HG03108 (cell line): ENCODE results near the gene SEMA3D.

Source experiments
- ATAC-seq: cut with Tn5 transposase; IDR thresholded peaks from one replicate; pipeline ENCODE4 v1.9.1; 2021; ENCODE audit warnings: moderate library complexity; ENCODE audit not compliant: unreplicated experiment

The SEMA3D gene

DNA sequence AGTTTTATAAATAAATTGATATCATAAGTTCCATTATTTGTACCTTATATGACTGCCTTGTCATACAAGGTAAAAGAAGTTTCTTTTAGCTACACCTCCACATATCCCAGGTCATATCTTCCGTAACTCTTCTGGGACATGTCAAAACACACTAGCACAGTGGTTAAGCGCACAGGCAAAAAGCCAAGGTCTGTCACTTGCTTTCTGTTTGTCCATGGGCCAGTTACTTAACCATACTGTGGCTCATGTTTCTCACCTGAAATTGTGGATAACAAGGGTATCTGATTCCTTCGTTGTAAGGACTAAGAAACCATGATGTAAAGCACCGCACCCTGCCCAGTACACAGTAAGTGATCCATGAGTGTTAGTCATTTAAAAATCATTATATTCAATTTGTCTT, 56.2 kb downstream of the SEMA3D start:
- ATAC-seq: no peak

DNA sequence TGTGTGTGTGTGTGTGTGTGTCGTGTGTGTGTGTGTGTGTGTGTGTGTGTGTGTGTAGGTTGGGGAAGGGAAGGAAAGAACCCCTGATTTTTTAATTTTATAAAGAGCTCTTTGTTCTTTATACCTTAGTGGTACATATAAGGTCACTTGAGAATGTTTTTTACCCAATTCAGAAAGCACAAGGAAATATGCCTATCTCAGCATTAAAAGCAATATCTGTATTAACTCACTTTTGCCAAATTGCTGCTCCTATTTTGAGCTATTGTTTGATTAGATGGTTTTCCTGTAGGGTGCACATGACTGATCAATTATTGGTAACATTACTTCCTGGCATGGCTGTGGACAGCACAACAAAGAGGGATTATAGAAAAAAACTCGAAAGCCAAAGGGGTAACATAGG, 60.5 kb downstream of the SEMA3D start:
- no peak for ATAC-seq

DNA sequence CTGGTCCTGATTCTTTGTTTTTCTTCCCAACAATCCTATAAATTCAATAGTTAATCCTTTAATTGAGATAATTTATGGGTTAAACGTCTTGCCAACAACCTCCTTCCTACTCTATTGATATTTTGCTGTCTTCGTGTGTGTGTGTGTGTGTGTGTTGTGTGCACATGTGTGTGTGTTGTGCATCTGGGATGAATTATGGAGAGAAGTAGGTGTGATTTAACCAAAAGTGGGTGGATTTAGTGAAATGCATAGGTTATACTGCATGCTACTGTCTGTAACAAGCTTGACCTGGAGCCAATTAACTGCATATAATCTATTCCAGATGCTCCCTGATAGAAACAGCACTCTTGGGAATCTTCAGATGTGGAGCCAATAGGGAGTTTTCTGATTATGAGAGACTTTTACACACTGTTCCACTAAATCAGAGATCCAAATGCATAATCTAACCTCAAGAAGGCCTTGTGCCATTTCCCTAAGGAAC, 61.2 kb downstream of the SEMA3D start:
- no peak for ATAC-seq

DNA sequence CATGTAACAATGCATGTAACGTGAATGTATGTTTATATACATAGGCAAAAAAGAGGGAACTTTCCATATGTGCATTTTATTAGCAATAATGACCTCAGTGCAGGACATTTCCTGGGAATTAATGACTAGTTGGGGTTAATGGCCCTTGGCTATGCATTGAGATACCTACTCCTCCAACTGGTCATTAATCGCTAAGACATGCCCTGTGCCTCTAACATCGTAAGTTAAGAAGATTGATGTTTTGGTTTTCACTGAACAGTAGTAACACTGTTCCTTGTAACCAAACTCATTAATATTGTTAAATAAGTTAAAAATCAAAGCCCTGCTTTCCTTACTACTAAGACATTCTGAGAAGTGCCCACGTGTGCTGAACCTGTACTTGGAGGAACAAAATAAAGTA, 61.7 kb downstream of the SEMA3D start:
- ATAC-seq: no peak

DNA sequence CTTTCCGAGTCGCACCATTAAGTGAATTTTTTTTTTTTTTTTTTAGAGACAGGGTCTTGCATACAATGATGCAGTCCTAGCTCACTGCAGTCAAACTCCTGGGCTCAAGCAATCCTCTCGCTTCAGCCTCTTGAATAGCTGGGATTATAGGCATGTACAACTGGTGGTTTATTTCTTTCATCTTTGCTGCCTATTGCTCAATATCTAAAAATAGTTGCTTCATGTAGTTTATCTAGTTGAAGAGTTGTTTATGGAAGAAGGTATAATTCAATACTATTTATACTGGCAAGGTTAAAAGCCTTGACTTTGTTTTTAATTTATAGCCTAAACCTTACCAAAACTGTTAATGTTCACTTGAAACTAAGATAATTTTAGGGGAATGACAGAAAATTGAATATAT, 66.9 kb downstream of the SEMA3D start:
- ATAC-seq: no peak

DNA sequence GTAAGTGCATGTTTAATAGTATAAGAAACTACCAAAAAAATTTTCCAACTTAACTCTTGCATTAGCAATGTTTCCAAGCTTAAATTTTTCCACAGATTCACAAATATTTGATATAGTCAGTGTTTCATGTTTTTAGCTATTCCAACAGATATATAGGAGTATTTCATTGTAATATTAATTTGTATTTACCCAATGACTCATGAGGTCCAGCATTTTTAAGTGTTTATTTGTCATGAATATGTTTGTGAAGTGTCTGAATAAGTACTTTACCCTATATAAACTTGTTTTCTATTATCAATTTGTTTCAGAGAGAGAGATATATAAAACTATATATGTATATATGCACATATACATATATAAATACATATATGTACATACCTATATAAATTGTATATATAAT, 71.0 kb downstream of the SEMA3D start:
- no peak for ATAC-seq

DNA sequence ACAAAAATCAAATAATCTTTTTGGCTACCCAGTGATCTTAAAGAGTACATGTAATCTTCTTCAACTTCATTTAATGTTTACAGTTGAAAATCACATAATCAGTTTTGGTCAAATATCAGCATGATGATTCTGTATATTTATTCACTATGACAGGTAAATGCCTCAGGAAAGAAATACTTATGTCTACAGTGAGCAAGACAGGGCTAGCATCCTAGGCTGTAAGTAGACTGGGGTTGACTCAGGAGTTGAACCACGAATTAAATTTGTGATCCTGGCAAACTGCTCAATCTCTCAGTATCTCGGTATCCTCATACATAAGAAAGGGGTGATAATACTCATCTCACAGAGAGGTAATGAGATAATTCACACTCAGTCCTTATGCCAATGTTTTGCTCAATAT, 71.8 kb downstream of the SEMA3D start:
- no peak for ATAC-seq

DNA sequence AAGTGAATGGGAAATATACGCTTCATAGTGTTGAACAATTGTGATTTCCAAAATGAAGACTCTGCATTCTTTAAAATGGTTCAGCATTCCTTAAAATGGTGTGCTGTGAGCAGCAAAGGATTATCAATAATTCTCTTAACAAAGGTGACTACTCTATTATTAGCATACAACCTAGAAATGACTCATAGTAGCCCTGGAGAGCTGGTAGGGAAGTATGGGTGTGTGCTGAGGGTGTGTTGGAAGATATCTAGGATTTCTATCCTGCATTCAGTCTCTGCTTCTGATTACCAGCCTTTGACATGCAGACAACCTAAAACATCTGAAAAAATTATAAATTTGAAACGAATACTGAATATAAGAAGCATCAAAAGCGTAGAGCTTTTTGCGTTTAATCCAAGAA, 72.5 kb downstream of the SEMA3D start:
- ATAC-seq: no peak

DNA sequence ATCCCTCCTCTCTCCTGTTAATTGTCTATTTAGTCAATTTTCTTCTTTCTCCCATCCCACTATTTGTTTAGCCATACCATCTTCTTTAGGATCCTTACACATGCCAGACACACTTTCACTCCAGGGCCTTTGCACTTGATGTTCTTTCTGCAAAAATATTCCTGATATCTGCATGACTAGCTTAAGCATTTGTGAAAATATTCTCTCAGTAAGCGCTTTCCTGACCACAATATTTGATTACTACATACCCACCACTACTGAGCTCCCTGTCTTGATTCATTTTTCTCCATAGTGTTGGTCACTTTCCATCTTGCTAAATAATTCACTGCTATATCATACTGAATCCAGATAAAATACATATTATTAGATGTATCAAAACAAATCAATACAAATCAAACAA, 75.1 kb downstream of the SEMA3D start:
- ATAC-seq: no peak

DNA sequence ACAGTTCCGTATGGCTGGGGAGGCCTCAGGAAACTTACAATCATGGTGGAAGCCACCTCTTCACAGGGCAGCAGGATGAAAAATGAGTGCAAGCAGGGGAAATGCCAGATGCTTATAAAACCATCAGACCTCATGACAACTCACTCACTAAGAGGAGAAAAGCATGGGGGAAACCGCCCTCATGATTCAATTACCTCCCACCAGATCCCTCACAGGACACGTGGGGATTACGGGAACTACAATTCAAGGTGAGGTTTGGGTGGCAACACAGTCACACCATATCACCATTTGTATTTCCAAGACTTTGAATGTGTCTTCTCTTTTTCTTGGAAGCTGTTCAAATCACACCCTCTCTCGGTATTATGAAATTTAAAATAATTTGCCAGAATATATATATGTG, 80.1 kb downstream of the SEMA3D start:
- no peak for ATAC-seq

DNA sequence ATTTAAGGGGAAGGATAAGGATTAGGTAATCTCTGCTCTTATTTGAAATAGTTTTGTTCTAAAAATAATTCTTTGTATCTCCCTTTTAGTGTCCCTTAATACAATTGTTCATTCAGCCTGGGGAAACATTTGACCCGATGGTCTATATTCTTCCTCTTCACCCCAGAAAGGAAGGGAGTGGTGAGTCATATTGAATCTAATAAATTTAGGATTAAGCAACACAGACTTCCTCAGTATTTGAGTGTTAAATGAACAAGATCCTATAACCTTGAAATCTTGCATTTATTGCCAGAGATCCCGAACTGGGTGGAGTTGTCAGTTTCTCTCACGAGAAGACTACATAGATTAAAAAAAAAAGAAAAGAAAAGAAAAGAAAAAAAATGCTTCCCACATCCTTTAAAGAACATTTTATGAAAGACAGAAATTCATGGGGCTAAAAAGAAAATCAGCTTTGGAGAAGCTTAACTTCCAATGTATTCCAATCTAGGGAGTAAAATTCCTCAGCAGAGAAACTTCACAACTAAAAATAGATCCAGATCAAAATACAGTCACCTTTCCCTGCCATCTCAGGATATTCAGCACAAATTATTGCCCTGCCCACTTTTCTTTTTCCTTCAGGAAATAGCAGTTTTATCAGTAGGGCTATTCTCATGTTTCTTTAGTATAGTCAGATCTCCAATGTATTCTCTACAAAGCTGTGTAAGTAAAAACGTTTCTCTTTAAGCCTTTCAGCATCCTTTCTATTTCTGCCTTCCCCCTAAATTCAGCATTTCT, 82.2 kb downstream of the SEMA3D start:
- ATAC-seq: no peak

DNA sequence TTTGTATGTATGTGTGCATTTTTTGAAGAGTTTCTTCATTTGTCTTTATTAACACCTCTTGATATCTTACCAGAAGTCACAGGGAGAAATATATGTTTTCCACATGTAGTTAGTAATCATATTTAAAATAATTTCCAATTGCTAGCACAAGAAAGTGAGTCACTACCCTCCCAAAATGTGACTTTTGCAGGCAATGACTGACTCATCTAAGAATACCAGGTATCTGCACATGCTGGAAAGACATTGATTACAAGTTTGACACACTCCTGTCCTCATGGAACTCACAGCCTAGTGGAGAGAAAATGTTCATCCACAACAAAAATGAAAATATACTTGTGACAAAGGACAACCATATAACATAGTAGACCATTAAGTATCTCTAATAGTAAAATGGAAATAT, 82.9 kb downstream of the SEMA3D start:
- no peak for ATAC-seq

DNA sequence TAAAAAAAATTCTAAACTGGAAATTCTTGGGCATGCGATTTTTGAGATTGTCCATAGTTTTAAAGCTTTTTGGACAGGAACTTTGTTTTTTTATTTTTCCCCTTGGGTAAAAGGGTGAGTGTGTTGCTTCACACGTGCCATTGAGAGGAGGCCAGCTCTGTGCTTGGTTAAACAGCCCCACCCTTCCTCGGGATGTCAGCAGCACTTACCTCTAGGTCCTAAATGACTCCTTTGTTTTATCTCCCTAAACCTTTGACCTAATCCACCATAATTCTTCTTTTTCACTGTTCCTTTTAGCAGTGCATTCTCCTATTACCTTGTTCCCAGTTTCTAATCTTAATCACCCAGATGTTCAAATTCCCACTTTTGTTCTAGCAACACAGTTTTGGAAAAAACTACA, 83.5 kb downstream of the SEMA3D start:
- ATAC-seq: no peak

DNA sequence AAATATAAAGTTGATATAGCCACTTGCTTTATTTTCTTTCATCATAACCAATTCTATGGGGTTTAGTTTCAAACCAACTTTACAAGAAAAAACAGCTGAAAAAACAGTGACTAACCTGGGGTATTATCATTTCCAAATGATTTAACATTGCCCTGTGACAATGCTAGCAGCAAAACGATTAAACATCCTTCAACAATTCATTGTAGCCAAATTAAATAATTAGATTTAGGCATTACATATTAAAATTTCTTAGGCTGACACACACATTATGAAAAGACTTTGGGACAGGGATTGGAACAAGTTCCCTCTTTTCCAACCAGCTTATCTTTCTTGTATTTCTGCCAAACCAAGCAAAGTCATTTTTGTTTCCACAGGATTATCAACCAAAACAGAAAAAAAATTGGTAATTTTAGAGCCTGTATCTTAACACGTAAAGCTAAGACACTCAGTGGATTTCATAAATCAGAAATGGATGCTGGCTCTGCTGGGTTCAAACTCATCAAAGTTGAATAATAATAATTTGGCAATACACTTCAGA, 84.0 kb downstream of the SEMA3D start:
- no peak for ATAC-seq

DNA sequence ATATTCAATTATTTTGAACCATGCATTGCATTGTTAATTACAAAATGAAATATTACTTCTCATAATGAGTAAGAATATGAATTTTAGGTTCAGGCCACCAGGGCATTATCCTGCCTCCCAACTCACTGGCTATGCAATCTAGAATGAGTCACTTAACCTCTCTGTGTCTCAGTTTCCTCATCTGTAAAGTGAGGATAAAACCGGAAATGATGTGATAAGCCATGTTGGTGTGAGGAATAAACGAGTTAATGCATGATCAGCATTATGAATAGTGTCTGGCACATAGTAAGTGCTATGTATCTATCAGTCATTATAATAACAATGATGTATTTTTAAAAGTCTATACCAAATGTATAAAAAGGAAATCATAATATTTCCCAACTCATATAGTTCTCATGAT, 85.5 kb downstream of the SEMA3D start:
- ATAC-seq: no peak

DNA sequence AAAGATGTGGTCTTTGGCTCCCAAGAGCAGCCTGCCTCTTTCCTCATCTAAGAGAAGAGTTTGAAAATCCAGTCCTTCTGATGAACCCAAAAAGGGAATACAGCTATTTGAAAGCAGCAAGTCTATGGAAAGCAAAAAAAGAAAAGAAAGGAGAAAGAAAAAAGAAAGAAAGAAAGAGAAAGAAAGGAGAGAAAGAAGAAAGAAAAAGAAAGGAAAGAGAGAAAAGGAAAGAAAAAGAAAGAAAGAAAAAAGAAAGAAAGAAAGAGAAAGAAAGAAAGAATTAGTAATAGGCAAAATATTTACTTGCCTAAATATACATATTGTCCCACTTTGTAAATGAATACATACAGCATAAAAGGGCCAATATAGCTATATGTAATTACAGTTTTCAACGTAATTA, 89.0 kb downstream of the SEMA3D start:
- no peak for ATAC-seq

DNA sequence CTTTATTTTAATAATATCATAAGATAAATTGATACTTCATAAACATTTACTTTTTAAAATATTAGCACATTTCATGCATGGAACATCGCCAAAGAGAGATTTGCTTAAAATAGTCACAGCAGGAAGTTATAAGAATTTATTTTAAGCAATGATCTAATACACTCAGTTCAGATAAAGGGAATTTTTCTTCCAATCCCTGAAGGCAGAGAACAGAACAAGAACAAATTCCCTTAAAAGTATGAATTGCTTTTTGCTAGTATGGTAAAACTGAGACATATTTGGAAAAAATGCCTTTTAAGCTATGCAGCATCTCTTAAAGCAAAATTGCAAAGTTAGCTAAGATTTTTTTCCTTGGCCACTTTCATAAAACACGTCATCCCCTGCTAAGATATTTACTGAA, 91.0 kb downstream of the SEMA3D start:
- no peak for ATAC-seq

DNA sequence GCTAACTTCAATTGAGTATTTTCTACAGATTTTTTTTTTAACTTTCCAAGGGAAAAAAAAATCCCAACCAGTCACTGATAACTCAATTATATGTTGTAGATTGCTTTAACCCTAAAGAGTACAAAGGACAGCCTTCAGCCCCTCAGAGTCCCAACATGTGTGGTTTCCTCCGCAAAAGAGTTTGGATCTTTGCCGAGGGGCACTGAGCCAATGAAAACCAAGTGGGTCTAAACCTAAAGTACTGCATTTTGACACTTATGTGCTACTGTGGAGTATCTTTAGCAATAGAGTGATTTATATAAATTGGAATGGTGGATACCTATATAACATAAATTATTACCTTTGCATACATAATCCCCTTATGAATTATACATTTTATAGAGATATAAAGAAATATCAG, 91.5 kb downstream of the SEMA3D start:
- ATAC-seq: no peak

DNA sequence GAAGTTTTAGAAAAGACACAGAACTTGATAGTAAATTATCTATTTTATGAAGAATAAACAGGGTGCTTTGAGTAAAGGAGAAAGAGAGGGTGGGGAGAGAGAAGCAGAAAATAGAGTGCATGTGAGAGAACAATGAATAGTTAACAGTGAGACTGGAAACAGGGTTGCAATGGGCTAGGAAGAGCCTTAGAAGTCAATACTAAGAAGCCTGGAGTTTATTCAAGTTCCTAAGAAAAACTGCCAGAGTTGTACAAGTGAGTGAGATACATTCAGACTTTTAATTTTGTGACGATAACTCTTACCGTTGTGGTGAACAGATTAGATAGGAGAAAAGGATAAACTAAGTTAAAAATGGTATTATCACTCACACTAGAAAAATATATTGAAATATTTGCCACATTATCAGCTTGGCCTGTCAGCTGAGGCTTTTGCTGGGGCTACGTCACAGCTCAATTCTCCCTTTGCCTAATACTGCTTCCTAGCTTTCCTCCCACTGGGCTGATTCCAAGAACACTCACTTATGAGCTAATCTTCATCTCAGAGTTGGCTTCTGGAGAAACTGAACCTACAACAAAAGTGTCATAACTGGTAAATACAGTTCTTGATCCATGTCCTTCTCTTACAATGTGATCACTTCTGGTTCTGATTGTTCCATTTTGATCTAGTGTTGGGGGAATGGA, 92.7 kb downstream of the SEMA3D start:
- no peak for ATAC-seq

DNA sequence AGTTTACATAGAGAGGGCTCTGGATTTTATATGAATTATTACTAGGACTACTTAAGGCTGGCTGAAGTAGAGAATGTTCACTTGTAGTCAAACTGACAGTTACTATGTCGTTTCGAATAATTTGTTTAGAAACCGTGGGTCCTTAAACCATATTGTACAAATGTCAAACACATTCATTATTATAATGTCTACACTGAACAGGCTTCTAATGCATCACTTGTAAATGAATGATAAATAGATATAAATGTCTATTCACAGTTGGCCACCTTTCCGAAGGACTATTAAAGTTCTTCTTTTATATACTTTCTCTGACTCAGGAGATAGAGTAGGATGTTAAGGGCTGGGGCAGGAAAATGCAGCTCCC, 95.3 kb downstream of the SEMA3D start:
- no peak for ATAC-seq

DNA sequence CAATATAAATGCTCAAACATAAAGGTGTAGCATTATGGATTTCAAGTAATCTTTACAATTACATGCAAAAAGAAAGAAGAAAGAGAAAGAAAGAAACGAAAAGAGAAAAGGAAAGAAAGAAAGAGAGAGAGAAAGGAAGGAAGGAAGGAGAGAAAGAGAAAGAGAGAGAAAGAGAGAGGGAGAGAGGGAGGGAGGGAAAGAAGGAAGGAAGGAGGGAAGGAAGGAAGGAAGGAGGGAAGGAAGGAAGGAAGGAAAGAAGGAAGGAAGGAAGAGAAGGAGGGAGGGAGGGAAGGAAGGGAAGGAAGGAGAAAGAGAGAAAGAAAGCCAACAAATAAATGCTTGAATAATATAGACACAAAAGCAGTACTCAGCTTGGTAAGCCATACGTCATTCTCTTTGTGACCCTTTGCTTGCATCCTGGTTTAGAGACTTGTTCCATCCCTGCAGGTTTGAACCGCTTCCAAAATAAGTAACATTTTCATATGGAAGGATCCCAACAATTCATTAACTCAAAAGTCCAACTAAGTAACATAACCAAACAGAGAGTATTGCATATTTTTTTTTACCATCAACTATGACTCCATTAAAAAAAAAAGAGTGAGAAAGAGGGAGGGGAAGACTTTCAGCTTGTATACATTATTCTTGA, 95.8 kb downstream of the SEMA3D start:
- ATAC-seq: no peak

DNA sequence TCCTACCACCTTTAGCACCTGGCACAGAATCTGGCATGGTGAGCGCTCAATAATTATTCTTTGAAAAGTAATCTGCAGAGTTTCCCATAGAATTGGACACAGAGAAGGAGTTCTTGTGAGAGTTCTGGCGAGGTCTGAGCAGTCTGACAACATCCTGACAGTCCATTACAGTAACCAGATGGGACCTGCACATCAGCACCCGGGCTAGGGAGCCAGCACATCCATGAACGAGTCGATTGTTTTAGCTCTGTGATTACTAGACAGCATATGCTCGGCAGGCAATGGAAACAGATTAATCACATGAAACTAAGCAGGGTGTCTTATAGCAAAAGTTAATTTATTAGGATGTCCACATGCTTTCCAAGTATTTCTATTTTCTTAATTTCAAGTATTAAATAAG, 96.7 kb downstream of the SEMA3D start:
- ATAC-seq: no peak
